ENCODE results near the gene PCARE.
A peak's percentile ranks its signal among the peaks of the same experiment; 100 is the strongest.

Gene PCARE

DNA sequence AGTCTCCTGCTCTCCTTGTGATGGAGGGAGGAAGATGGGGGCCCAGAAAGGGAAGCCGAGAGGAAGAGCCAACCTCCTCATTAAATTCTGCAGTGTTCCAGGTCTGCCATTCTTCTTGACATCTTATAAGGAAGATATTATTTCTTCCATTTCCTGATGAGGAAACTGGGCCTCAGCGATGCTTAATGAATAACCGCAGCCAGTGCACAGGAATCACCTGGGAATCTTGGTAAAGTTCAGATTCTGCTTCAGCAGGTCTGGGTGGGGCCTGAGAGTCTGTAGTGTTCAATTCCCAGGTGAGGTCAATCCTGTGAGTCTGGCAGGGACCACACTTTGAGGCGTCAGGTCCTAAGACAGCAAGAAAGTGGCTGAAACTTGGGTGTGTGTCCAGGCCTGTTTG, 17.3 kb downstream of the PCARE start:
- TF ChIP-seq, protein P1, sequence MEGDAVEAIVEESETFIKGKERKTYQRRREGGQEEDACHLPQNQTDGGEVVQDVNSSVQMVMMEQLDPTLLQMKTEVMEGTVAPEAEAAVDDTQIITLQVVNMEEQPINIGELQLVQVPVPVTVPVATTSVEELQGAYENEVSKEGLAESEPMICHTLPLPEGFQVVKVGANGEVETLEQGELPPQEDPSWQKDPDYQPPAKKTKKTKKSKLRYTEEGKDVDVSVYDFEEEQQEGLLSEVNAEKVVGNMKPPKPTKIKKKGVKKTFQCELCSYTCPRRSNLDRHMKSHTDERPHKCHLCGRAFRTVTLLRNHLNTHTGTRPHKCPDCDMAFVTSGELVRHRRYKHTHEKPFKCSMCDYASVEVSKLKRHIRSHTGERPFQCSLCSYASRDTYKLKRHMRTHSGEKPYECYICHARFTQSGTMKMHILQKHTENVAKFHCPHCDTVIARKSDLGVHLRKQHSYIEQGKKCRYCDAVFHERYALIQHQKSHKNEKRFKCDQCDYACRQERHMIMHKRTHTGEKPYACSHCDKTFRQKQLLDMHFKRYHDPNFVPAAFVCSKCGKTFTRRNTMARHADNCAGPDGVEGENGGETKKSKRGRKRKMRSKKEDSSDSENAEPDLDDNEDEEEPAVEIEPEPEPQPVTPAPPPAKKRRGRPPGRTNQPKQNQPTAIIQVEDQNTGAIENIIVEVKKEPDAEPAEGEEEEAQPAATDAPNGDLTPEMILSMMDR (conservative IDR thresholded peaks at IDR 0.05; ENCODE audit: low read depth, low read length) = no peak

DNA sequence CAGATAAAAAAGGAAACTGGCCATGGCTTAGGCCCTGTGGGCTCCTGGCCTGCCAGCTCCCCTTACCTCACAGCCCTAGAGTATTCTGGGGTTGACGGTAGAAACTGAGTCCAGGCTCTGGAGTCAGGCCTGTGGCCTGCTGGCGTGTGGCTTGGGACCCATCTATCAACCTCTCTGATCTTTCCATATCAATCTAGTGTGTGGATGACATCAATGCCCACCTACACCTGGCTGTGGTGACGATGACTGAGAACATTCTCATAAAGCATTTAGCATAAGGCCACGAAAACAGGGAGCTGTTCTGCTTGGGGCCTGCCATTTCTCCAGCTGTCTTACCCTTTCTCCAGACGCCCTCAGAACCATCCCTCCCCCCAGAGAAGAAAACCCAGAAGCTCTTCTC, 17.9 kb downstream of the PCARE start:
- TF ChIP-seq, protein P1 (conservative IDR thresholded peaks at IDR 0.05; ENCODE audit: low read depth, low read length) = no peak
- no peak for DNase-seq (ENCODE audit: low read depth)
- H3K4me3 ChIP-seq (ENCODE audit: low read depth, low read length) = no peak overlapping the region

More for the DNA sequence above, 17.3 kb downstream of the PCARE start:
- H3K4me3 ChIP-seq (ENCODE audit: low read depth, low read length) = no peak overlapping the region
- no peak for DNase-seq (ENCODE audit: low read depth)

DNA sequence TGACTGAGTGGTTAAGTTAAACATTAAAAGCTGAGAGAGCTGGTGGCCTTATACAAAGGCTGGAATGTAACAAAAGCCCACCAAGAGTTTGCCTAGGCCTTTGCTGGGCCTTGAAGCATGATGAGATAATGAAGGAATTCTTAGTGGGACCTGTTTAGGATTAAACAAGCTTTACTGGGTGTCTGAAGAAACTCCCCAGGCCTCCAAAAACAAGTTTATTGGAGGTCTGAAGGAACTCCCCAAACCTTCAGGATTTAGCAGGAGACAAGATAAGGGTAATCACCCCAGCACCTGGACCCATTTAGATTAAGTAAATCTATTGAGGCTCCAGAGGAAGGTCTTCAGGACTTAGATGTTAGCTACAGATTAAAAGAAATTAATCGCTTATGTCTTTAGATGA, 18.7 kb downstream of the PCARE start:
- no peak for DNase-seq (ENCODE audit: low read depth)
- TF ChIP-seq, protein P1 (conservative IDR thresholded peaks at IDR 0.05; ENCODE audit: low read depth, low read length) = no peak
- H3K4me3 ChIP-seq (ENCODE audit: low read depth, low read length) = no peak overlapping the region

DNA sequence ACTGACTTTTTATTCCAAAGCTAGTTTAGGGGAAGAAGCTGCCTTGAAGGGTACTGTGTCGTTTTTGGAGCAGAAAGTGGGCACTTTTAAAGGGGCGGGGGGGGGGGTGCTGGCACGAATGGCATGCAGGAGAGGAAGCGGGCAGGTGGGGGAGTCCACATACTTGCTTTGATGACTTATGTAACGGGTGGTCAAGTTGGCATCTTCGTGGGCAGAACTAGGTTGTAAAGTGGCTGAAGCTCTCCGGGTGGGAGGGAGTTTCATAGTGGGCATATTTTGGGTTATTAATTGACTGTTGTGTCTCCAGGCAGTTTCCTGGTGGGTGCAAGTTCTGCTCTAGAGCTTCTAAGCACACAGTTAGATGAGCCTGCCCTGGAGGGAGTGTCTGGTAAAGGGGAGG, 19.9 kb downstream of the PCARE start:
- TF ChIP-seq, protein P1 (conservative IDR thresholded peaks at IDR 0.05; ENCODE audit: low read depth, low read length) = no peak
- DNase-seq (ENCODE audit: low read depth) = no peak
- H3K4me3 ChIP-seq (ENCODE audit: low read depth, low read length) = no peak overlapping the region

DNA sequence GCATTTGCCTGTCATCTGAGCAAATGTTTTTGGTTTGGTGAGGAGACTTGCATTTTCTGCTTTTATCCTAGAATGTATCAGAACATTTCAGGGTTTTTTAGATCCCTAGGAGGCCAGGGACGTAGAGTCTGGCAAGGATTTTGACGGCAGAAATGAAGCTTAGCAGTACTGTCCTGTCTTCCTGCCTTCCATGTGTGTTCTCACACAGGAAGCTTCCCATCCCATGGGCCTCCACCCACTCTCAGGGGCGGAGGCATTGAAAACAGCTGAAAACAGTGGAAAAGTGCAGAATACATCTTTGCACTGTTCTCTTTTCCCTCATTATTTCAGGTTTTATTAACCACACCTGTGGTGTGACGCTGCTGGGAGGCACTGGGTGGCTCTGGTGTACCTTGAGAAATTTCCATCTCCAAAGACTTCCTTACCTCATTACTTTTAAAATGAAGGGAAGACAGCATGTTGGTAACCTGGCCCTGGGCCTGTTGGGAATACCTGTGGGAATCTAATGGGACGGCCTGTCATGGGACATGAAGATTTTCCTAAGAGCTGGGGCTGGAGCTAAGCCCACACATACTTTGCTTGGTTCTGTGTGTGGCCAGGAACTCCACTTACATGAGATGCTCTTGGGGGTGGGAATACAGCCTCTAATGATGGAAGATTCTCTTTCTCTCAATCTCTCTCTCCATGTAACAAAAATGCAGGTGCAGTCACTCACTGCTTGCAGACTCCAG, 20.5 kb downstream of the PCARE start:
- DNase-seq (ENCODE audit: low read depth) = peak; percentile 23
- TF ChIP-seq, protein P1 (conservative IDR thresholded peaks at IDR 0.05; ENCODE audit: low read depth, low read length) = peak; percentile 42
- no peak overlapping the region for H3K4me3 ChIP-seq (ENCODE audit: low read depth, low read length)

DNA sequence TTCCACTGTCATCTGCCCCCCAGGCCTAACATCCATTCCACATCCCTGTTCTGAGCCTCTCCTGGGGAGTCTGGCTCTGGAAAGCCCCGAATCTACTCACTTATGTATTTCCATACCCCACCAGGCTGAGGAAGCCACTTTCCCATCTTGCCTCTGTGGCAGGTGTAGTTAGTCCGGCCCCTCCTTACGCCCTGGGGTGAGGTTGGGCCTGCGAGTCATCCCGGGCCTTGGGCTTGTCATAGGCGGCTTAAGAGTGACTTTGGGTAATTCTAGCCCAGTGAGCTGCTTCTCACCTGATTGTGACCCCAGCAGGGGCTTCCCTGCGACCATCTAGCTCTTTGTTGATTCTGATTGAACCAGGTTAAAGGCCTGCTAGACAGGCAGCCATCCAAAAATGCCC, 21.1 kb downstream of the PCARE start:
- no peak overlapping the region for H3K4me3 ChIP-seq (ENCODE audit: low read depth, low read length)
- TF ChIP-seq, protein P1 (conservative IDR thresholded peaks at IDR 0.05; ENCODE audit: low read depth, low read length) = no peak
- DNase-seq (ENCODE audit: low read depth) = no peak

DNA sequence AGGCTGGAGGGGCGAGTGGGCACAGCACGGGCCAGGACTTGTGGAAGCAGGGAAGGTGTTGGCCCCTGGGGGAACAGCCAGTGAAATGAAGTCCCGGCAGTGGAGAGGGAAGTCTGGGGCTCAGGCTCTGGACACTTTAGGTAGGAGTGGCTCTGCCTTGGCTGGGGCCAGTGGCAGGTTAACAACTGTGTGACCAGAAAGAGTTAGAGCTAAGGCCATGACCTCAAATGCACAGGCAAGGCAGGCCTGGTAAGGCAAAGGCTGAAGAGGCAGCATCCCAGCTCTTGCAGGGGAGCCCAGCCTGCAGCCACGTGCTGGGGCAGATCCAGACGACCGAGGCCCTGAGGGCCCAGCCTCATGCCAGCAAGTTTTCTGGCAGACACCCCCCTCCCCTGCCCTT, 21.5 kb downstream of the PCARE start:
- H3K4me3 ChIP-seq (ENCODE audit: low read depth, low read length) = no peak overlapping the region
- no peak for DNase-seq (ENCODE audit: low read depth)
- TF ChIP-seq, protein P1 (conservative IDR thresholded peaks at IDR 0.05; ENCODE audit: low read depth, low read length) = no peak

Data from choroid plexus epithelial cell (primary cell).